Heart left ventricle (tissue), 13 donors: ENCODE data around the gene U2AF1L4.

Source experiments
- CTCF ChIP-seq, 12 donors: fragments of 200-600 bp; sonication (generic) in 4 of 12; IDR thresholded peaks; one replicate each; pipeline versions ENCODE4 v1.5.0 to v1.8.0; 2018 to 2022; ENCODE audit warnings: antibody characterized with exemption in 12 of 12, mild to moderate bottlenecking in 5 of 12
- POLR2A ChIP-seq, 2 donors: fragments of 450-650 bp; IDR thresholded peaks; one replicate each; pipeline ENCODE4 v1.6.1; 2017; ENCODE audit warnings: antibody characterized with exemption in 2 of 2, mild to moderate bottlenecking in 2 of 2, moderate library complexity in 2 of 2
- donor health status: ischemic (EF 13 %, LVEDD 7.1; RV severe dilation, severe dysfunction).
- donor health status: DM: no; HTN: yes; CAD: no.
- donor health status: DM: no; HTN: no; CAD: no.
- donor health status: ischemic (EF 25% LVEDD 6.9; RV normal size, moderate dysfunction).
- donor health status: ischemic (EF 25% LVEDD 5.7; RV mildly dilated, moderate dysfunction).
- donor health status: ischemic (EF 35%, LVEDD 5.7; RV mildly dilated, moderate dysfunction).
- donor health status: nonischemic (EF 11% LVEDD 7.7; RV severe dilation, severe dysfunction).
- donor health status: DM: yes; HTN: yes; CAD: no.
- donor health status: PGD.
- donor health status: ischemic (EF 29% LVEDD 5.4; RV normal size, mild dysfunction).
- donor health status: nonischemic (EF 23%, LVEDD 6.1; RV moderate dilation, normal function).

- TF ChIP-seq POLR2A (IDR thresholded peaks at IDR 0.05) = no peak
- TF ChIP-seq CTCF (IDR thresholded peaks at IDR 0.05) = peak in 10 of 12 donors; percentile 20 to 69 (median 45)
Measured at GRCh38 chr19:35744430-35745327, 539 bp downstream of the U2AF1L4 start.
